ENCODE measurements around the gene CHFR. TPM values are rescaled to one million over a fixed set of nuclear protein-coding genes. Genes with fewer than 3 reads are reported as not detected.
"Not testable (repeated sequence)": the region's sequence is repeated elsewhere in the genome, so short reads cannot be mapped to it uniquely, and the experiment has no call there.

Gene CHFR
- total RNA-seq, 1 experiment from 2014 or later: 53.3 TPM

DNA sequence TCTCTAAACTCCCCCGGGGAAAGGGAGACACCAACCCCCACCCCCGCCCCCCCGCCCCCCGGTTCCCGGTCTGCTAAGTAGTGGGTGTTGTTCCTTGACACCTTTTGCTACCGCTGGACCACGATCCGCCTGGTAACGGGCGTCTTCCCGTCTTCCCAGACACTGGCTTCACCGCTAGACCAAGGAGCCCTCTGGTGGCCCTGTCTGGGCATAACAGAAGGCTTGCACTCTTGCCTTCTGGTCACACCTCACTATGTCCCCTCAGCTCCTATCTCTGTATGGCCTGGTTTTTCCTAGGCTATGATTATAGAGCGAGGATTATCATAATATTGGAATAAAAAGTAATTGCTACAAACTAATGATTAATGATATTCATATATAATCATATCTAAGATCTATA, 78.0 kb downstream of the CHFR start:
- H4K20me1 ChIP-seq (ENCODE audit: control insufficient read depth, insufficient read depth, insufficient read length); H2BK15ac ChIP-seq (ENCODE audit: low read depth, low read length); H4K8ac ChIP-seq (replicated peaks; ENCODE audit: insufficient read length, low read depth, low read length); H2AFZ ChIP-seq (ENCODE audit: low read length); H3K56ac ChIP-seq (ENCODE audit: insufficient read length, low read depth, low read length); H3K79me1 ChIP-seq (ENCODE audit: insufficient read depth, low read depth, low read length, poor library complexity, severe bottlenecking); H3K4ac ChIP-seq (ENCODE audit: low read depth, low read length); H3K23ac ChIP-seq (ENCODE audit: insufficient read length, low read depth, low read length); H3K4me2 ChIP-seq (ENCODE audit: insufficient read depth, insufficient read length, low read length); H3K18ac ChIP-seq (ENCODE audit: insufficient read length, low read depth, low read length); H4K91ac ChIP-seq (ENCODE audit: insufficient read length, low read depth, low read length); H3K27ac ChIP-seq (ENCODE audit: insufficient read length, low read depth, low read length); H2BK120ac ChIP-seq (ENCODE audit: low read depth, low read length, poor library complexity, severe bottlenecking); H3T11ph ChIP-seq (ENCODE audit: low read length); H3K4me3 Mint-ChIP-seq; H3K27me3 Mint-ChIP-seq (ENCODE audit: low read depth); H4K5ac ChIP-seq (ENCODE audit: insufficient read length, low read depth, low read length); H3K79me2 ChIP-seq (ENCODE audit: insufficient read depth, low read length); H2BK12ac ChIP-seq (ENCODE audit: insufficient read length, low read depth, low read length); H2AK5ac ChIP-seq (ENCODE audit: insufficient read length, low read length); H3K4me1 Mint-ChIP-seq; H3K27ac Mint-ChIP-seq; H3K4me1 ChIP-seq (ENCODE audit: insufficient read depth, low read length); H2BK20ac ChIP-seq (ENCODE audit: low read depth, low read length, poor library complexity, severe bottlenecking); H3K23me2 ChIP-seq (ENCODE audit: insufficient read length, low read depth, low read length, poor library complexity, severe bottlenecking); H3K14ac ChIP-seq (ENCODE audit: insufficient read depth, low read length); H2BK5ac ChIP-seq (ENCODE audit: insufficient read length, low read length); H3K27me3 ChIP-seq (ENCODE audit: insufficient read depth, low read length); H3K9me3 ChIP-seq (ENCODE audit: control insufficient read depth, low read depth, low read length); H3K9ac ChIP-seq (ENCODE audit: extremely low read depth, insufficient read length, low read length): not testable (repeated sequence)
- H3K36me3 Mint-ChIP-seq (ENCODE audit: insufficient read depth in 1 of 3, low read depth in 3 of 3): peaks cover 70 to 84% (median 83%) of the 10 kb centered on the region in 3 experiments
- peak; percentile 61 for TF ChIP-seq CTCF (conservative IDR thresholded peaks at IDR 0.05)
- no CpG with 5 or more reads among the region's 13 CpGs for WGBS (ENCODE audit: extremely low coverage, insufficient read length, low lambda C conversion rate)
- DNase-seq: peak; percentile 70
- H3K9me3 Mint-ChIP-seq: peaks cover 14 to 18% of the 10 kb centered on the region in 2 experiments

All from H9 (cell line).